ENCODE measurements around the gene KLHL36.

The KLHL36 gene

DNA sequence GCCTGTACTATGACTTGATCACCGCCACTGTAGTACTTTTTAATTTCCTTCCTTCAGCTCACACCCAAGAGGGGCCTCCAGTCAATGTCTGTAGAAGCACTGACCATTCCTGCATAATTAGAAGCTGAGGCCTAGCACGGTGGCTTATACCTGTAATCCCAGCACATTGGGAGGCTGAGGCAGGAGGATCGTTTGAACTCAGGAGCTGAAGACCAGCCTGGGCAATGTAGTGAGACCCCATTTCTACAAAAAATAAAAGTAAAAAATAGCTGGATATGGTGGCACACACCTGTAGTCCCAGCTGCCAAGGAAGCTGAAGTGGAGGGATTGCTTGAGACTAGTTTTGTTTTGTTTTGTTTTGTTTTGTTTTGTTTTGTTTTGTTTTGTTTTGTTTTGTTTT lies 5.9 kb downstream of the KLHL36 start:
- no peak for TF ChIP-seq MYC (IDR thresholded peaks at IDR 0.05; ENCODE audit: low read depth, low read length)
- no peak for TF ChIP-seq POLR2A (IDR thresholded peaks at IDR 0.05; ENCODE audit: extremely low read depth, insufficient read length)
- TF ChIP-seq, protein P1, sequence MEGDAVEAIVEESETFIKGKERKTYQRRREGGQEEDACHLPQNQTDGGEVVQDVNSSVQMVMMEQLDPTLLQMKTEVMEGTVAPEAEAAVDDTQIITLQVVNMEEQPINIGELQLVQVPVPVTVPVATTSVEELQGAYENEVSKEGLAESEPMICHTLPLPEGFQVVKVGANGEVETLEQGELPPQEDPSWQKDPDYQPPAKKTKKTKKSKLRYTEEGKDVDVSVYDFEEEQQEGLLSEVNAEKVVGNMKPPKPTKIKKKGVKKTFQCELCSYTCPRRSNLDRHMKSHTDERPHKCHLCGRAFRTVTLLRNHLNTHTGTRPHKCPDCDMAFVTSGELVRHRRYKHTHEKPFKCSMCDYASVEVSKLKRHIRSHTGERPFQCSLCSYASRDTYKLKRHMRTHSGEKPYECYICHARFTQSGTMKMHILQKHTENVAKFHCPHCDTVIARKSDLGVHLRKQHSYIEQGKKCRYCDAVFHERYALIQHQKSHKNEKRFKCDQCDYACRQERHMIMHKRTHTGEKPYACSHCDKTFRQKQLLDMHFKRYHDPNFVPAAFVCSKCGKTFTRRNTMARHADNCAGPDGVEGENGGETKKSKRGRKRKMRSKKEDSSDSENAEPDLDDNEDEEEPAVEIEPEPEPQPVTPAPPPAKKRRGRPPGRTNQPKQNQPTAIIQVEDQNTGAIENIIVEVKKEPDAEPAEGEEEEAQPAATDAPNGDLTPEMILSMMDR (IDR thresholded peaks at IDR 0.05; ENCODE audit: low read depth, low read length) = no peak
- TF ChIP-seq, protein P2, sequence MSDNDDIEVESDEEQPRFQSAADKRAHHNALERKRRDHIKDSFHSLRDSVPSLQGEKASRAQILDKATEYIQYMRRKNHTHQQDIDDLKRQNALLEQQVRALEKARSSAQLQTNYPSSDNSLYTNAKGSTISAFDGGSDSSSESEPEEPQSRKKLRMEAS (IDR thresholded peaks at IDR 0.05; ENCODE audit: low read depth, low read length) = no peak
- no peak for DNase-seq (ENCODE audit: low read depth)
- no peak overlapping the region for H3K4me3 ChIP-seq (ENCODE audit: low read depth, low read length)

DNA sequence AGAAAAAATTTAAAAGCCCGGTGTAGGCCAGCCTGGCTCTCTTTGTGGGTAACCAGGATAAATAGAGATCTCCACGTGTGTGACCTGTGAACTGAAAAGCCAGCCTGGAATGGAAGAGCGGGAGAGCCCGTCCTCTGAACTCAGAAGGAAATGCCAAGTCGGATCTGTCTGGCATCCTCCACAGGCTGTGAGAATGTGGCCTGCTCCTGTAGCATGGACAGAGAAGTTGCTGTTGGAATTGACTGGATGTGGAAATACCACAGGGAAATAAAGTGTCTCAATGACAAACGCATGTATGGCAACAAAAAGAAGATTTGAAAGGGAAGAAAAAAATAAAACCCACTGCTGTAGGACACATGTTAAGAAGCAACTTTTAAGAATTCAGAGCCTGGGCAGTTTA lies 6.7 kb downstream of the KLHL36 start:
- DNase-seq (ENCODE audit: low read depth) = no peak
- H3K4me3 ChIP-seq (ENCODE audit: low read depth, low read length) = no peak overlapping the region
- TF ChIP-seq POLR2A (IDR thresholded peaks at IDR 0.05; ENCODE audit: extremely low read depth, insufficient read length) (no peak), MYC (IDR thresholded peaks at IDR 0.05; ENCODE audit: low read depth, low read length) (no peak)
- TF ChIP-seq, protein P1 (IDR thresholded peaks at IDR 0.05; ENCODE audit: low read depth, low read length) = no peak
- TF ChIP-seq, protein P2 (IDR thresholded peaks at IDR 0.05; ENCODE audit: low read depth, low read length) = no peak

DNA sequence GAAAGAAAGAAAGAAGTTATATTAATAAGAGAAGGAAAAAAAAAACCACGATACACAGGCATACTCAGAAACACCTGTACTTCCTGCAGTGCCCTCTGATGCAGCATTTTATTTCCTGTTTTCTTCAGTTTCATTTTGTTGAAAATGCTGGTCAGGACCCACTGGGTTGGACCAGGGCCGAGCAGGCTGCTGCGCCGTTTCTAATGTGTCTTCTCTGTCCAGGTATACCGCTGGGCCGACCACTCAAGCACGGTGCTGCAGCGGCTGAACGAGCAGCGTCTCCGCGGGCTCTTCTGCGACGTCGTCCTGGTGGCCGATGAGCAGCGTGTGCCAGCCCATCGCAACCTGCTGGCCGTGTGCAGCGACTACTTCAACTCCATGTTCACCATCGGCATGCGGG lies 8.3 kb downstream of the KLHL36 start:
- no peak for DNase-seq (ENCODE audit: low read depth)

DNA sequence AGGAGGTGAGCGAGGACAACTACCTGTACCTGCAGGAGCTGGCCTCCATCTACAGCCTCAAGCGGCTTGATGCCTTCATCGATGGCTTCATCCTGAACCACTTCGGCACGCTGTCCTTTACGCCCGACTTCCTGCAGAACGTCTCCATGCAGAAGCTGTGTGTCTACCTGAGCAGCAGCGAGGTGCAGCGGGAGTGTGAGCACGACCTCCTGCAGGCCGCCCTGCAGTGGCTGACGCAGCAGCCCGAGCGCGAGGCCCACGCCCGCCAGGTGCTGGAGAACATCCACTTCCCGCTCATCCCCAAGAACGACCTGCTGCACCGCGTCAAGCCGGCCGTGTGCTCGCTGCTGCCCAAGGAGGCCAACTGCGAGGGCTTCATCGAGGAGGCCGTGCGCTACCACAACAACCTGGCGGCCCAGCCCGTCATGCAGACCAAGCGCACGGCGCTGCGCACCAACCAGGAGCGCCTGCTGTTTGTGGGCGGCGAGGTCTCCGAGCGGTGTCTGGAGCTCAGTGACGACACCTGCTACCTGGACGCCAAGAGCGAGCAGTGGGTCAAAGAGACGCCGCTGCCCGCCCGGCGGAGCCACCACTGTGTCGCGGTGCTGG lies 9.0 kb downstream of the KLHL36 start:
- TF ChIP-seq, protein P2 (IDR thresholded peaks at IDR 0.05; ENCODE audit: low read depth, low read length) = no peak
- TF ChIP-seq, protein P1 (IDR thresholded peaks at IDR 0.05; ENCODE audit: low read depth, low read length) = no peak
- no peak for TF ChIP-seq MYC (IDR thresholded peaks at IDR 0.05; ENCODE audit: low read depth, low read length)
- no peak for TF ChIP-seq POLR2A (IDR thresholded peaks at IDR 0.05; ENCODE audit: extremely low read depth, insufficient read length)
- no peak for DNase-seq (ENCODE audit: low read depth)
- H3K4me3 ChIP-seq (ENCODE audit: low read depth, low read length) = no peak overlapping the region

More for the DNA sequence above, 8.3 kb downstream of the KLHL36 start:
- H3K4me3 ChIP-seq (ENCODE audit: low read depth, low read length) = no peak overlapping the region
- TF ChIP-seq MYC (IDR thresholded peaks at IDR 0.05; ENCODE audit: low read depth, low read length) = no peak
- TF ChIP-seq, protein P2 (IDR thresholded peaks at IDR 0.05; ENCODE audit: low read depth, low read length) = no peak
- TF ChIP-seq, protein P1 (IDR thresholded peaks at IDR 0.05; ENCODE audit: low read depth, low read length) = no peak
- no peak for TF ChIP-seq POLR2A (IDR thresholded peaks at IDR 0.05; ENCODE audit: extremely low read depth, insufficient read length)

DNA sequence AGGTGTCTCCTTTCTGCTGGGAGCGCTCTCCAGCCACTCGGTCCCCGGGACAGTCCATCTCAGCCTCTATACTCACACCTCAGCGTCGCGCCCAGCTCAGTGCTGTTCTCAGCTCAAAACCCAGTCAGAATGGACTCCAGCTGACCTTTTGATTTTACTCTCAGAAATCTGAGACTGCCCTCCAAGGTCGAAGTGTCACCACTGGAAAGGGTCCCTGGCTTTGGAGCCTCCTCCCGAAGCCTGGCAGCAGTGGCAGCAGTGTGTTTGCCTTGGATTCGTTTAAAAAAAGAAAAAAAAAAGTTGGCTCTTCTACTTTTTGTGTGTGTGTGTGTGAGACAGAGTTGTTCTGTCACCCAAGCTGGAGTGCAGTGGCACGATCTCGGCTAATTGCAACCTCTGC lies 10.4 kb downstream of the KLHL36 start:
- H3K4me3 ChIP-seq (ENCODE audit: low read depth, low read length) = no peak overlapping the region
- TF ChIP-seq MYC (IDR thresholded peaks at IDR 0.05; ENCODE audit: low read depth, low read length) (no peak), POLR2A (IDR thresholded peaks at IDR 0.05; ENCODE audit: extremely low read depth, insufficient read length) (no peak)
- TF ChIP-seq, protein P2 (IDR thresholded peaks at IDR 0.05; ENCODE audit: low read depth, low read length) = no peak
- TF ChIP-seq, protein P1 (IDR thresholded peaks at IDR 0.05; ENCODE audit: low read depth, low read length) = no peak
- DNase-seq (ENCODE audit: low read depth) = no peak

All from NB4 (cell line).